Stomach (tissue), 4 donors: ENCODE data around the gene CXCL11.

ENCODE experiments used
- CTCF ChIP-seq, 7 experiments: fragments of 450-650 bp in 4 of 7; fragments of 200-600 bp in 3 of 7; sonication (generic) in 3 of 7; IDR thresholded peaks; one replicate each; pipeline ENCODE4 v1.5.1; 2016 to 2019; ENCODE audit warnings: antibody characterized with exemption in 7 of 7, control low read depth in 2 of 7, mild to moderate bottlenecking in 1 of 7
- EP300 ChIP-seq: sonication (generic); formaldehyde crosslinking; IDR thresholded peaks from one replicate; pipeline ENCODE4 v1.6.1; 2017; ENCODE audit warnings: antibody characterized with exemption
- POLR2A ChIP-seq, 4 donors: fragments of 450-650 bp; IDR thresholded peaks; one replicate each; pipeline ENCODE4 v1.6.1; 2016; ENCODE audit warnings: antibody characterized with exemption in 4 of 4, control low read depth in 2 of 4, mild to moderate bottlenecking in 1 of 4, moderate library complexity in 1 of 4
- POLR2AphosphoS5 ChIP-seq, 3 donors: sonication (generic); formaldehyde crosslinking; IDR thresholded peaks; one replicate each; pipeline ENCODE4 v1.6.1; 2016; ENCODE audit warnings: antibody characterized with exemption in 3 of 3

- TF ChIP-seq CTCF (IDR thresholded peaks at IDR 0.05): no peak
- no peak for TF ChIP-seq POLR2AphosphoS5 (IDR thresholded peaks at IDR 0.05)
- TF ChIP-seq POLR2A (IDR thresholded peaks at IDR 0.05): no peak
- no peak for TF ChIP-seq EP300
Measured at GRCh38 chr4:76058888-76059426, 23.1 kb upstream of the CXCL11 start.
